WTC11 (cell line): ENCODE measurements around the gene TLNRD1. TPM values are rescaled to one million over a fixed set of nuclear protein-coding genes. Genes with fewer than 3 reads are reported as not detected.
A peak's percentile ranks its signal among the peaks of the same experiment; 100 is the strongest.

Experiments
- ATAC-seq: fragments of 200-7000 bp; cut with Tn5 transposase; 2 replicates; pipeline ENCODE4 v1.10.0; 2021; ENCODE audit warnings: mild to moderate bottlenecking, moderate library complexity
- CTCF ChIA-PET: fragments of 300-600 bp; sonication (Branson Sonifier 250); formaldehyde crosslinking; loops from one replicate; lab custom pipeline; 2021; ENCODE audit warnings: antibody characterized with exemption; lab: Charles Lee
- POLR2A ChIA-PET: fragments of 350-600 bp; sonication (Branson Sonifier 250); formaldehyde crosslinking; loops from one replicate; lab custom pipeline; 2021; ENCODE audit warnings: antibody characterized with exemption; lab: Charles Lee
- DNase-seq: peaks from one replicate; pipeline ENCODE4 v3.0.0; 2021; ENCODE audit warnings: low spot score
- H3K27ac Mint-ChIP-seq: 2 replicates; pipeline ENCODE4 v1.8.0; 2021; ENCODE audit warnings: mixed read lengths
- H3K27me3 Mint-ChIP-seq: 2 replicates; pipeline ENCODE4 v1.8.0; 2021; ENCODE audit warnings: low read depth, mild to moderate bottlenecking, moderate library complexity, mixed read lengths
- H3K36me3 Mint-ChIP-seq: 2 replicates; pipeline ENCODE4 v1.8.0; 2021; ENCODE audit warnings: mixed read lengths
- H3K4me1 Mint-ChIP-seq: 2 replicates; pipeline ENCODE4 v1.8.0; 2022; ENCODE audit warnings: mixed read lengths
- H3K4me3 Mint-ChIP-seq: 2 replicates; pipeline ENCODE4 v1.8.0; 2021; ENCODE audit warnings: mild to moderate bottlenecking, moderate library complexity, mixed read lengths
- H3K9me3 Mint-ChIP-seq: 2 replicates; pipeline ENCODE4 v1.8.0; 2021; ENCODE audit warnings: mixed read lengths
- CTCF ChIP-seq: fragments of 200-600 bp; IDR thresholded peaks from 2 replicates; pipeline ENCODE4 v1.8.0; 2022; ENCODE audit warnings: antibody characterized with exemption
- HMGA2 ChIP-seq: fragments of 250-450 bp; sonication (Bioruptor Pico); IDR thresholded peaks from 2 replicates; pipeline ENCODE4 v1.4.0; 2021; ENCODE audit warnings: mild to moderate bottlenecking, moderate library complexity
- NR3C1 ChIP-seq: sonication (generic); formaldehyde crosslinking; conservative IDR thresholded peaks from 2 replicates; pipeline ENCODE4 v1.8.1; 2023; ENCODE audit warnings: low read depth, mild to moderate bottlenecking, missing genetic modification reagents
- SMAD3 ChIP-seq: sonication (generic); formaldehyde crosslinking; IDR thresholded peaks from 2 replicates; pipeline ENCODE4 v1.8.0; 2022; ENCODE audit warnings: missing genetic modification reagents, mild to moderate bottlenecking, borderline replicate concordance
- ZNF138 ChIP-seq: sonication (generic); formaldehyde crosslinking; conservative IDR thresholded peaks from 2 replicates; pipeline ENCODE4 v1.8.1; 2022; ENCODE audit warnings: mild to moderate bottlenecking, moderate library complexity, missing genetic modification reagents
- total RNA-seq: library from RNA; stranded (reverse); gene quantifications from 3 replicates; pipeline ENCODE4 v1.2.3, GENCODE V29; 2021
- TF ChIP-seq, protein P1 (sequence below): sonication (generic); formaldehyde crosslinking; IDR thresholded peaks from 2 replicates; pipeline ENCODE4 v1.8.0; 2022; ENCODE audit warnings: mild to moderate bottlenecking, missing genetic modification reagents
- TF ChIP-seq, protein P2 (sequence below): sonication (generic); formaldehyde crosslinking; IDR thresholded peaks from 2 replicates; pipeline ENCODE4 v1.8.1; 2023; ENCODE audit warnings: mild to moderate bottlenecking, moderate library complexity, missing genetic modification reagents
- TF ChIP-seq, protein P3 (sequence below): sonication (generic); formaldehyde crosslinking; IDR thresholded peaks from 2 replicates; pipeline ENCODE4 v1.8.0; 2022; ENCODE audit warnings: mild to moderate bottlenecking, missing genetic modification reagents
- TF ChIP-seq, protein P4 (sequence below): sonication (generic); formaldehyde crosslinking; IDR thresholded peaks from 2 replicates; pipeline ENCODE4 v1.8.0; 2022; ENCODE audit warnings: mild to moderate bottlenecking, missing genetic modification reagents

Gene TLNRD1
- total RNA-seq, 1 experiment from 2014 or later = 26.7 TPM

- Mint-ChIP-seq H3K27ac (peak overlapping the region; percentile 47; the same call in 1 of the 2 replicates), H3K4me3 (no peak overlapping the region), H3K27me3 (no peaks in the 10 kb centered on the region), H3K4me1 (peaks cover 38% of the 10 kb centered on the region), H3K36me3 (peaks cover 24% of the 10 kb centered on the region), H3K9me3 (no peaks in the 10 kb centered on the region)
- ChIA-PET POLR2A (interaction anchor here (1.1 kb wide), 1 partner anchor 10 kb away, joined by 3 read pairs; no protein-coding TSS in a partner anchor), CTCF (interaction anchor here (1.1 to 5.2 kb wide), 12 partner anchors 9 to 347 kb away, joined by 3 to 82 read pairs (median 5); partner anchors contain the start of genes STARD5 and TLNRD1)
- DNase-seq (no peak), ATAC-seq (no peak)
- TF ChIP-seq ZNF138 = no peak
Observed at GRCh38 chr15:80976851-80977250, 23.9 kb upstream of the TLNRD1 start.

DNA sequence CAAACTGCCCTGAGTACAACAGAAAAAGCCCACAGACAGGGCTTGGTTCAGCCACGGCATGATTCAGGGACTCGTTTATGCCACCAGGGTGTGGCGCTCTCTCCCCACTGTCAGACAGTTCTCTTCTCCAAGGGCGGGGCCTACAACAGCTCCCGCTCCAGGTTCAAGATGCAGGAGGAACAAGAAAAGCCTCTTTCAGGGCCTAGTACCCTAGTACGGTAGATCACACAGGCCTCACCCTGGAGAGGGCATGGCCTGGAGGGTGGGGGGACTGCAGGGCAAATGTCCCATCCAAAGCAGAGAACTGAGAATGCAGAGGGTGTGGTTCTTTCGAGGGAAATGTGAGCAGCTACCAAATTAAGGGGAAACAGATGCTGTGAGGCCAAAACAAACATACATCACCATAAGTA, 23.1 kb upstream of the TLNRD1 start:
- H3K4me1 Mint-ChIP-seq = peaks cover 31% of the 10 kb centered on the region
- DNase-seq (peak; percentile 78), ATAC-seq (peak; percentile 93)
- H3K27me3 Mint-ChIP-seq = no peaks in the 10 kb centered on the region
- peak overlapping the region; percentile 69; the same call in 1 of the 2 replicates for H3K27ac Mint-ChIP-seq
- H3K9me3 Mint-ChIP-seq = no peaks in the 10 kb centered on the region
- POLR2A ChIA-PET = interaction anchor here (0.6 to 1.1 kb wide), 2 partner anchors 9 to 121 kb away, joined by 3 read pairs; no protein-coding TSS in a partner anchor
- peaks cover 27% of the 10 kb centered on the region for H3K36me3 Mint-ChIP-seq
- CTCF ChIA-PET = interaction anchor here (0.6 to 5.2 kb wide), 26 partner anchors 10 to 528 kb away, joined by 3 to 82 read pairs (median 3); partner anchors contain the start of genes STARD5 and TLNRD1
- H3K4me3 Mint-ChIP-seq = no peak overlapping the region
- TF ChIP-seq, protein P1, sequence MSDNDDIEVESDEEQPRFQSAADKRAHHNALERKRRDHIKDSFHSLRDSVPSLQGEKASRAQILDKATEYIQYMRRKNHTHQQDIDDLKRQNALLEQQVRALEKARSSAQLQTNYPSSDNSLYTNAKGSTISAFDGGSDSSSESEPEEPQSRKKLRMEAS (CRISPR knock-in tag) = no peak
- TF ChIP-seq CTCF = peak; percentile 53
- no peak for TF ChIP-seq NR3C1 (CRISPR knock-in tag)
- no peak for TF ChIP-seq SMAD3 (CRISPR knock-in tag)
- TF ChIP-seq HMGA2 (CRISPR knock-in tag) = no peak

- Mint-ChIP-seq H3K9me3 (no peaks in the 10 kb centered on the region), H3K27me3 (no peaks in the 10 kb centered on the region), H3K36me3 (peaks cover 27% of the 10 kb centered on the region), H3K4me3 (no peak overlapping the region), H3K27ac (peak overlapping the region; percentile 79), H3K4me1 (peaks cover 30% of the 10 kb centered on the region)
- DNase-seq = no peak
- CTCF ChIA-PET = interaction anchor here (0.8 to 2.0 kb wide), 2 partner anchors 23 to 288 kb away, joined by 3 to 15 read pairs; no protein-coding TSS in a partner anchor
- no peak for TF ChIP-seq ZNF138
- TF ChIP-seq, protein P2, sequence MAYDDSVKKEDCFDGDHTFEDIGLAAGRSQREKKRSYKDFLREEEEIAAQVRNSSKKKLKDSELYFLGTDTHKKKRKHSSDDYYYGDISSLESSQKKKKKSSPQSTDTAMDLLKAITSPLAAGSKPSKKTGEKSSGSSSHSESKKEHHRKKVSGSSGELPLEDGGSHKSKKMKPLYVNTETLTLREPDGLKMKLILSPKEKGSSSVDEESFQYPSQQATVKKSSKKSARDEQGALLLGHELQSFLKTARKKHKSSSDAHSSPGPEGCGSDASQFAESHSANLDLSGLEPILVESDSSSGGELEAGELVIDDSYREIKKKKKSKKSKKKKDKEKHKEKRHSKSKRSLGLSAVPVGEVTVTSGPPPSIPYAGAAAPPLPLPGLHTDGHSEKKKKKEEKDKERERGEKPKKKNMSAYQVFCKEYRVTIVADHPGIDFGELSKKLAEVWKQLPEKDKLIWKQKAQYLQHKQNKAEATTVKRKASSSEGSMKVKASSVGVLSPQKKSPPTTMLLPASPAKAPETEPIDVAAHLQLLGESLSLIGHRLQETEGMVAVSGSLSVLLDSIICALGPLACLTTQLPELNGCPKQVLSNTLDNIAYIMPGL = no peak
- TF ChIP-seq, protein P3, sequence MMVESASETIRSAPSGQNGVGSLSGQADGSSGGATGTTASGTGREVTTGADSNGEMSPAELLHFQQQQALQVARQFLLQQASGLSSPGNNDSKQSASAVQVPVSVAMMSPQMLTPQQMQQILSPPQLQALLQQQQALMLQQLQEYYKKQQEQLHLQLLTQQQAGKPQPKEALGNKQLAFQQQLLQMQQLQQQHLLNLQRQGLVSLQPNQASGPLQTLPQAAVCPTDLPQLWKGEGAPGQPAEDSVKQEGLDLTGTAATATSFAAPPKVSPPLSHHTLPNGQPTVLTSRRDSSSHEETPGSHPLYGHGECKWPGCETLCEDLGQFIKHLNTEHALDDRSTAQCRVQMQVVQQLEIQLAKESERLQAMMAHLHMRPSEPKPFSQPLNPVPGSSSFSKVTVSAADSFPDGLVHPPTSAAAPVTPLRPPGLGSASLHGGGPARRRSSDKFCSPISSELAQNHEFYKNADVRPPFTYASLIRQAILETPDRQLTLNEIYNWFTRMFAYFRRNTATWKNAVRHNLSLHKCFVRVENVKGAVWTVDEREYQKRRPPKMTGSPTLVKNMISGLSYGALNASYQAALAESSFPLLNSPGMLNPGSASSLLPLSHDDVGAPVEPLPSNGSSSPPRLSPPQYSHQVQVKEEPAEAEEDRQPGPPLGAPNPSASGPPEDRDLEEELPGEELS (CRISPR knock-in tag) = no peak
- TF ChIP-seq, protein P4, sequence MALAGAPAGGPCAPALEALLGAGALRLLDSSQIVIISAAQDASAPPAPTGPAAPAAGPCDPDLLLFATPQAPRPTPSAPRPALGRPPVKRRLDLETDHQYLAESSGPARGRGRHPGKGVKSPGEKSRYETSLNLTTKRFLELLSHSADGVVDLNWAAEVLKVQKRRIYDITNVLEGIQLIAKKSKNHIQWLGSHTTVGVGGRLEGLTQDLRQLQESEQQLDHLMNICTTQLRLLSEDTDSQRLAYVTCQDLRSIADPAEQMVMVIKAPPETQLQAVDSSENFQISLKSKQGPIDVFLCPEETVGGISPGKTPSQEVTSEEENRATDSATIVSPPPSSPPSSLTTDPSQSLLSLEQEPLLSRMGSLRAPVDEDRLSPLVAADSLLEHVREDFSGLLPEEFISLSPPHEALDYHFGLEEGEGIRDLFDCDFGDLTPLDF (CRISPR knock-in tag) = no peak
- no peak for ATAC-seq
- POLR2A ChIA-PET = no interaction called here
Observed at GRCh38 chr15:80978685-80979329, 21.9 kb upstream of the TLNRD1 start.
